Measurements from ENCODE around the gene HCN3.
A peak's percentile ranks its signal among the peaks of the same experiment; 100 is the strongest.
"Not testable (repeated sequence)": the region's sequence is repeated elsewhere in the genome, so short reads cannot be mapped to it uniquely, and the experiment has no call there.

The HCN3 gene

DNA sequence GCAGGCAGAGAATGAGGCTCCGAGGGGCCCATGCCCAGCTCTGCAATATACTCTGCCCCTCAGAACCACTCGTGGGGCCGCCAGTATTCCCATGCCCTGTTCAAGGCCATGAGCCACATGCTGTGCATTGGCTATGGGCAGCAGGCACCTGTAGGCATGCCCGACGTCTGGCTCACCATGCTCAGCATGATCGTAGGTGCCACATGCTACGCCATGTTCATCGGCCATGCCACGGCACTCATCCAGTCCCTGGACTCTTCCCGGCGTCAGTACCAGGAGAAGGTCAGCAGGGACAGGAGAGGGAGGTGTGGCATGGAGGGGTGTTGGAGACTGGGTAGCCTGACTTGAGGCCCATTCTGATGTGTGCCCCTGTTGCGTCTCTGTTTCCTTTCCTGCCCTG is 7.2 kb downstream of the HCN3 start:
- DNase-seq (ENCODE audit: low spot score) = no peak

DNA sequence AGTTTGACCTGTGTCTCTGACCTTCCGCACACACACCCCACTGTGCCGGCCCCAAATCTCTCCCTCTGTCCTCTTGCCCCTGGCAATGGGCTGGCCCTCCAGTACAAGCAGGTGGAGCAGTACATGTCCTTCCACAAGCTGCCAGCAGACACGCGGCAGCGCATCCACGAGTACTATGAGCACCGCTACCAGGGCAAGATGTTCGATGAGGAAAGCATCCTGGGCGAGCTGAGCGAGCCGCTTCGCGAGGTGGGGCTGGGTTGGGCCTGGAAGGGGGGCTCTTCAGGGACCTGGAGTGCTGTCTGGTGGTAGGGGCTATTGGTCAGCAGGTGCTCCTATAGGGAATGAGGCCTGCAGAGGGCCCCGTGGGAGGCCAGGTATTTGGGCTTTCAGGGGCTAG is 7.8 kb downstream of the HCN3 start:
- DNase-seq (ENCODE audit: low spot score) = no peak

DNA sequence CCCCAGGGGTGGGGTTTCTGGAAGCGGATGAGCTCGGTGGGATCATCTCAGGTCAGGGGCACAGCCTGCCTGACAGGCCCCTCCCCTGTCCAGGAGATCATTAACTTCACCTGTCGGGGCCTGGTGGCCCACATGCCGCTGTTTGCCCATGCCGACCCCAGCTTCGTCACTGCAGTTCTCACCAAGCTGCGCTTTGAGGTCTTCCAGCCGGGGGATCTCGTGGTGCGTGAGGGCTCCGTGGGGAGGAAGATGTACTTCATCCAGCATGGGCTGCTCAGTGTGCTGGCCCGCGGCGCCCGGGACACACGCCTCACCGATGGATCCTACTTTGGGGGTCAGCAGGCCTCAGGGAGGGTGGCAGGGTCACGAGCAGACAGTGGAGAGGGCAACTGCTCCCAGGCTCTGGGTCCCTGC is 8.4 kb downstream of the HCN3 start:
- no peak for DNase-seq (ENCODE audit: low spot score)

DNA sequence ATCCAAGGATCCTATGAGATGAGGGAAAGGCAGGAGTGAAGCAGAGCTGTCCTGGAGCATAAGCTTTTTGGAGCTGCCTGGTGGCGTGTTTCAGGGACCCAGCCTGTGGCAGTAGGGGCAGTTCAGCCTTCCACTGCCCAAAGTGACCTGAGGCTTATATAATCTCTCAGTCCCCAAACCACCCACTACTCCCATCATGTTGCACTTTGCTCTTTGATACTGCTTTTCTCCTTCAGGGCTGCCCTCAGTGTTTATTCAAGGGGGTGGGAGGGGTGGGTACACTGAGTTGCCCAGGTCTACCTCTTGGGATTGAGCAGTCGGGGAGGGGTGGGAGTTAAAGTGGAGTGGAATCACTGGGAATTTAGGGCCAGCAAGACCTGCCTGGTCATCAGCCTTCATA is 9.3 kb downstream of the HCN3 start:
- no peak for DNase-seq (ENCODE audit: low spot score)

DNA sequence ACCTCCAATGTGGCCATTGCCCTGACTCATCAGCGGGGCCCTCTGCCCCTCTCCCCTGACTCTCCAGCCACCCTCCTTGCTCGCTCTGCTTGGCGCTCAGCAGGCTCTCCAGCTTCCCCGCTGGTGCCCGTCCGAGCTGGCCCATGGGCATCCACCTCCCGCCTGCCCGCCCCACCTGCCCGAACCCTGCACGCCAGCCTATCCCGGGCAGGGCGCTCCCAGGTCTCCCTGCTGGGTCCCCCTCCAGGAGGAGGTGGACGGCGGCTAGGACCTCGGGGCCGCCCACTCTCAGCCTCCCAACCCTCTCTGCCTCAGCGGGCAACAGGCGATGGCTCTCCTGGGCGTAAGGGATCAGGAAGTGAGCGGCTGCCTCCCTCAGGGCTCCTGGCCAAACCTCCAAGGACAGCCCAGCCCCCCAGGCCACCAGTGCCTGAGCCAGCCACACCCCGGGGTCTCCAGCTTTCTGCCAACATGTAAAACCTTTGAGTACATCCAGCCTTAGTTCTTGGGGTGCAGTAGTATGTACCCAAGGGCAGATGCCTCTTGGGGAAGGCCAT is 10.8 kb downstream of the HCN3 start:
- no peak for DNase-seq (ENCODE audit: low spot score)

DNA sequence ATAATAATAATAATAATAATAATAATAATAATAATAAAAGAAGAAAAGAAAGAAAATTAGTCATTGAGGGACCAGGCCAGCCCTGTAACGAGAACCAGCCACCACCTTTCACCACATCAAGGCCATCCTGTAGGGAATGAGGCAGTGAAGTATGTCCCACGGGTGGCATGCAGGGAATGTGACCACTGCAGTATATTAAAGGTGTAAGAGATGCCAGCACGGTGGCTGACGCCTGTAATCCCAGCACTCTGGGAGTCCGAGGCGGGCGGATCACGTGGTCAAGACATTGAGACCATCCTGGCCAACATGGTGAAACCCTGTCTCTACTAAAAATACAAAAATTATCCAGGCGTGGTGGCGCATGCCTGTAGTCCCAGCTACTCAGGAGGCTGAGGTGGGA is 13.7 kb downstream of the HCN3 start:
- not testable (repeated sequence) for DNase-seq (ENCODE audit: low spot score)

DNA sequence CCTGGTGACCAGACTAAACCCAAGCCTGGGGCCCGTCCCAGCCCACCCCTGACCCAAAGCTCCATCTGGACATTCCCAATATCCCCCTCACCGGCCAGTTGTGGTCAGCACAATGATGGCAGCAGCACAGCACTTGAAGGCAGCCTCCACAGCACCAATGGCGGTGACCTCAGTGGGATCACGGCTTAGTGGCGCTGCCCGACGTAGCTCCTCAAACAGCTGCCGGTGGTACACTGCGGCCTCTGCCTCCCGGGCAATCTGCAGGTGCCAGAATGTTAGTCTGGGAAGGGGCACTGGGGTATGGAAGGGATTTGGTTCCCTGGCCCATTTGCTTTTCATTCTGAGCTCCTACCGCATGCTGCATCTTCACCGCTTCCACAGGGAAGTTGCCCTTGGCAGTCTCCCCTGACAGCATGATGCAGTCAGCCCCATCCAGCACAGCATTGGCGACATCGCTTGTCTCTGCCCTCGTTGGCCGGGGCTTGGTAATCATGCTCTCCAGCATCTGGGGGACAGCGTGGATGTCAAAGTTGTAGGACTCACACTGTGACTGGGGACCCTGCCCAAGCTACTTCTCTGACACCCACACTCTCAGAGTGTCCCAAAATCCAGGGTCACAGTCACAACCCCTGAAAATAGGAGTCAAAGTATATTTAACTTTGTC is 16.0 kb downstream of the HCN3 start:
- DNase-seq (ENCODE audit: low spot score) = no peak

DNA sequence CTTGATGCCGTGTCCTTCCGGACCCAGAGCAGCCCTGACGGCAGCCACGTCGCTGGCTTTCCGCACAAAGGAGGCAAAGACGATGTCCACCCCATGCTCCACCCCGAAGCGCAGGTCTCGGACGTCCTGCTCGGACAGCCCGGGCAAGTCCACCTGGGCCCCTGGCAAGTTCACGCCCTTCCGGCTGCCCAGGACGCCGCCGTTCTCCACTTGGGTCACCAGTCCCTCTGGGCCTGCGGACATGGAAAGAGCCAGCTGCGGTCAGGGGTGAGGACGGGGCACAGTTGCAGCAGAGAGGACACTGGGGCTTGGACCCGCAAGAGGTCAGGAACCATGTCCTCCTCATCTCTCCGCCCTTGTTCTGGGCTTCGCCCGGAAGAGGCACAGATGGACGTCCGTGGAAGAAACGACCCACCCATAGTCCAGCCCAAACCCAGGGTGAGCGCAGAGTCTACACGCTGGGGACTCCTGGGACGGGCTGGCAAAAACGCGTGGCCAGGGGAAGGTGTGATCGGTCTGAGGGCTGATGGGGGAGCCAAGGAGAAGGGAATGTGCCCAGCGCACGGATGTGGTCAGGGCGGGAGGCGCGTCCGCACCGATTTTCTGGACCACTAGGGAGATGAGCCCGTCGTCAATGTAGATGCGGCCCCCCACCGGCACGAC is 17.4 kb downstream of the HCN3 start:
- no peak for DNase-seq (ENCODE audit: low spot score)

DNA sequence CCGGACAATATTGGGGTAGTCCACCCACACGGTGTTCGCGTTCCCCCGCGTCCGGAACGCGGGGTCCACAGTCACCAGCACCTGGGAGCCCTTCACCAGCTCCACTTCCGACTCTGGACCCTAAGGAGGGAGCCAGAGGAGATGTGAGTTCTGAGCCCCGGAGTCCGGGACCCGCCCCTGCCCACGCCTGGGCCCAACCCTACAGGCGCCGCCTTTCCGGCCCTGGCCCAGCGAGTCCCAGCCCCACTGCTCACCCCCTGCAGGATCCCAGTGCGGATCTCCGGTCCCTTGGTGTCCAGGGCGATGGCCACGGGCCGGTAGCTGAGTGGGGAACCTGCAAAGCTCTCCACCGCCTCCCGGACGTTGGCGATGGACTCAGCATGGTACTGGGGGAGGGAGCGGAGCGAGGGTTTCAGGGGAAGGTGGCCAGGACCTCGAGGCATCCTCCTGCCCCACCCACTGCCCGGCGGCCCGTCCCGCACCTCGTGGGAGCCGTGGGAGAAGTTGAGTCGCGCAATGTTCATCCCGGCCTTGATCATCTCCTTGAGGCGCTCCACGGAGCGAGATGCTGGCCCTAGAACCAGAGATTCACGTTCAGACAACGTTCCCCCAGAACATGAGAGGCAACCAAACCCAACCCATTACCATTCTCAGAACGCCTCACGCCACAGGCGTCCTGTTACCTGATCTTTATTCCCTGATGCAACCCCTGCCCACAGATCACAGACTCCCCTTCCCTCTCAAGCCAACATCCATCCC is 18.1 kb downstream of the HCN3 start:
- DNase-seq (ENCODE audit: low spot score) = no peak

DNA sequence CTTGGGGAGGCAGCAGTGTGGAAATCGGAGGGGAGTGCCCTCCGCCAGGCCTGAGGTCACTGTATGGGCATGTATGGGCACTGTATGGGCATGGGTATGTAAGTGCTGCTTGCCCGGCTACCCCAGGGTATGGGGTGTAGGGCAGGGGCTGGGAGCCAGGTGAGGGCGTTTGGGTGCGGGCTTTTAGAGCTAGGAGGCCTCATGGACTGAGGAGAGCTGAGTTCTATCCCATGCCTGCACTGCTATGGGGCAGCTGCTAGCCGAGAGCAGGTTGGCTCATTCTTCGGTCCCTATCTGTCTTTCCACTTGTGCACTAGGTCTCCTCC is 18.6 kb downstream of the HCN3 start:
- DNase-seq (ENCODE audit: low spot score) = no peak

DNA sequence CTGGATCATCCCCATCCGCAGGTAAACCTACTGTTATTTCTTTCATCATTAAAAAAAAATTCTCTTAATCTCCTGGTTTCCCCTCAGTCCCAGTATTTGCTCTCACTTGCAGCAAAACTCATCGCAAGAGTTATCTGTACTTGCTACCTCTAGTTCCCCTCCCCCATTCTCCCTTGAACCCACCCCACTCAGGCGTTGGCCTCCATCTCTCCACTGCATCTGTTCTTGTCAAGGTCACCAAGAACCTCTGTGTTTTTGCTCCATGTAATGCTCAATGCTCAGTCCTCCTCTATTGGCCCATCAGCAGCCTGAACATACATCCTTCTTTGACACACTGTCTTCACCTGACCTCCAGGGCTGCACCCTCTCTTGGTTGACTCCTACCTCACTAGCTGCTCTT is 19.4 kb downstream of the HCN3 start:
- no peak for DNase-seq (ENCODE audit: low spot score)

DNA sequence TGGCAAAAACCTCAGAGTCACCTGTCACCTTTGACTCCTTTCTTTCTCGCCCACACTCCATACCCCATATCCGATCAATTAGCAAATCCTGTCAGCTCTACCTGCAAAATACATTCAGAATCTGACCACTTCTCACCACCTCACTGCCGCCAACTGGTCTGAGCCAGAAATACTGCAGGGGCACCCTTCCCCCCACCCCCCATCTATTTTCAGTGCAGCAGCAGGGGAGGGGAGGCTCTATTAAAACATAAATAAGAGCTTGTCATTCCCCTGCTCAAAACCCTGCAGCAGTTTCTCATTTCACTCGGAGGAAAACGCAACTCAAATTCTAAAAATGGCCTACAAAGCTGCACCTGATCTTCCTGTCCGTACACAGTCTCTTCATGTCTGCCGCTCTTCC is 20.1 kb downstream of the HCN3 start:
- DNase-seq (ENCODE audit: low spot score) = no peak

DNA sequence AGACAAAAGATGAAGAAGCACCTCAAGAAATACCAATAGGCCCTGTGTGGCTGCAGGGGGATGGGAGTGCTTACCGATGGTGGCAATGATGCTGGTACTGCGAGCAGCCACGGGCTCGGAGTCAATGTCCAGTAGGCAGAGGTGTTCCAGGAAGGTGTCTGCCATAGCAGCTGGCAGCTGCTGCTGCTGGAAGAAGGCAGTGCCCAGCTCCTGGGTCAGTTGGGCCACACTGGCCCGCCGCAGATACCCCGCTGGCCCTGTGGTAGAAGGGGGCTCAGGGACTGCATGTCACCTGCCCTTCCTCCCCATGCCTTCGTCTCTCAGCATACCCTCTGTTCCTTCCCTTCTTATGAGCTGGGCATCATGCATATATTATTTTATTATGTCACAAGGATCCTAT is 22.8 kb downstream of the HCN3 start:
- DNase-seq (ENCODE audit: low spot score) = no peak

DNA sequence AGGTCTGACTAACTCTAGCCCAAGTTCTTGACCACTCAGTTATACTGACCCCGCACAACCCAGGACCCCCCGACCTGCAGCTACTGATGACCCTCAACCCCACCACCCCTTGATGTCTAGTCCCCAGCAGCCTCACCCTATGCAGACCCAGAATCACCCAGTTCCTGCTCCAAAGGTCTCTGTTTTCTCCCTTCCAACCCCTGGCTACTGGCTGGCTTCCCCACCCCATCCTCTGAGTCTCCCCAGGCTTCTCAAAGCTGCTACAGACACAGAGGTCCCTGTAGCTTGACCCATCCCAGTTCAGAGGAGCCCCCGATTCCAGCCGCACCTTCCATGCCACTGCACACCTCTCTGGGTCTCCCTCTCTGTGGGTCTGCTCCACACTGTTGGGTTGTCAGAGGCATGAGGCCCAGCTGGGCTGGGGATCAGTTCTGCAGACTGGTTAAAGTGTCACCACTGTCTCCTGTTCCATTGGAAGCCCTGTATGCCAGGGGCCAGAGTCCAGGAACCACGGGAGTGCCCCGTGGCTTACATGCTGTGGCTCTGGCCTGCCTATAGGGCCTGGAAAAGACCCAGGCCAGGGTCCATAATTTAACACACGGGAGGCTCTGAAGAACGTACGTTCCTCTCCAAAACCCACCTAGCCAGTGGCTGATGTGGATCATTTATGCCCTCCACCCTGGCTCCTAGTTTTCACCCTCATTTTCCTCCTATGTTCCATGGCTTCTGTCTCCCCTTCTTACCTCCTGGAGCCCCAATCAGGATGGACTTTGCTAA is 23.5 kb downstream of the HCN3 start:
- DNase-seq (ENCODE audit: low spot score) = no peak

DNA sequence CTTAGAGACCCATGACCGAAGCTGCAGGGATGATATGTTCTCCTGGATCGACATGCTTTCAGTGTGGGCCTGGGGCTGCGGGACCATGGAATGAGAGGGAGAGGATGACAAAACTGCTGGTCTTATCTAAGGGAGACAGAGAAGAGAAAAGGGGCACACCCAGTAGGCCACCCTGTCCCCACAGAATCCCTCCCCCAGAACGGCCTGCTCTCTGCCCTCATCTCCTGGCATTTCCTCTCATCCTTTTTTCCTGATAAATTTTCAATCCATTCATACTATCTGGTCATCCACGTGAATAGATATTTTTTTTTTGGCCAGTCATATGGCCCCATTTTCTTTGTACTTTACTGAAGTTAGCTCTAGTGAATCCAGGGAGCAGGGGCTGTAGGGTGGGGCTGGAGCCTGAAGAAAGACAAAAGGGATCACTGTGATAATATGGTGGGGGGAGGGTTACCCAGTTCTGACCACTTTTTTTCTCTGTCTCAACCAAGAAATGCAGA is 24.1 kb downstream of the HCN3 start, which contains the start of gene PKLR:
PKLR (minus strand) TSS at position 97 of the 500 bp plus-strand sequence; CDS start at position 54, 43 bp downstream.
- no peak for DNase-seq (ENCODE audit: low spot score)

DNA sequence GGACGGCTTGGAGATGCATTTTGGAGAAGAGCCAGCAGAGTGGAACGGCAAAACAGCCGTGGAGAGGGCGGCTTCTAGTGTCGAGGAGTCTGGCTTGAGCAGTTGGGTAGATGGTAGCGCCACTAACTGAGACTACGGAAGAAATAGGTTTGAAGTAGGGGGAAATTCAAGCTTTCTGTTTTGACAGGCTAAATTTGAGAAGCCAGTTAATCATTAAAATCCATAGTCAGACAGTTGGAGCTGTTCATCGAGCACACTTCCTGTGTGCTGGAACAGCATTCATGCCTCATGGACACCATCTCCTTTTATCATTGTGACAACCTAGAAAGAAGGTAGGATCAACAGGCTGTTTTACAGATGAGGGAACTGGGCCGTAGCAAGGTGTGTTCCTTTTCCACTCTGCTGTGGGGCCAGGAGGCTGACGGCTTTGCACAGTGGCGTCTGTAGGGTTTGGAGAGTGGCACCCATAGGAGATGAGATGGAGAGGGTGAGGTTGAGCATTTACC is 27.3 kb downstream of the HCN3 start:
- DNase-seq (ENCODE audit: low spot score) = no peak

DNA sequence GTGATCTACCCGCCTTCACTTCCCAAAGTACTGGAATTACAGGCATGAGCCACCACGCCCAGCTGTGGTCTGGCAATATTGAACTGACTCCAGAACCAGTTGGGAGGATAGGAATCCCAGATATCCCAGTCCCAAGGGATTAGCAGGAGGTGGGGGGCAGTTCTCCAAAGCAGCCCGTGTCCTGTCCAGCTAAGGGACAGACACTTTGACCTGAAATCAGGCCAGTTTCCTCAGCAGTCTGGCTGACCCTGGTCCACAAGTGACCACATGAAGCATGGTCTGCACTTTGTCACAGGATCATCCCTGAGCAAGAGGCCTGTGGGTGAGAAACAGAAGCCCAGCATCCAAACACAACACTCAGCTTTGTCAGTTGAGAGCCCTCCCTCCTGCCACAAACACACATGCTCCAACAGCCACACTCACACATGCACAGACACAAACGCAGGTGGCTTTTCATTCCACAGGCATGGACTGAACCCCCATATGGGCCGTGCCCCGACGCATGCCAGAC is 28.7 kb downstream of the HCN3 start:
- no peak for DNase-seq (ENCODE audit: low spot score)

DNA sequence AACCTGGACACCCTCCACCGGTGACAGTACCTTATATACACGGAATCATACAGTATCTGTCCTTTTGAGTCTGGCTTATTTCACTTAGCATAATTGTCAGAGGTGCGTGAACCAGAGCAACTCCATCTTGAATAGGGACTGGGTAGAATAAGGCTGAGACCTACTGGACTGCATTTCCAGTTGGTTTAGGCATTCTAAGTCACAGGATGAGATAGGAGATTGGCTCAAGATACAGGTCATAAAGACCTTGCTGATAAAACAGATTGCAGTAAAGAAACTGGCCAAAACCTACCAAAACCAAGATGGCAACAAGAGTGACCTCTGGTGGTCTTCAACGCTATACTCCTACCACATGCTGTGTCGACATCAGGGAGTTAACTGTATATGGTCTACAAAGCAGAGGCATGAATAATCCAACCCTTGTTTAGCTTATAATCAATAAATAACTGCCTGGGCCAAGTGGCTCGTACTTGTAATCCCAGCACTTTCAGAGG is 30.0 kb downstream of the HCN3 start:
- no peak for DNase-seq (ENCODE audit: low spot score)

DNA sequence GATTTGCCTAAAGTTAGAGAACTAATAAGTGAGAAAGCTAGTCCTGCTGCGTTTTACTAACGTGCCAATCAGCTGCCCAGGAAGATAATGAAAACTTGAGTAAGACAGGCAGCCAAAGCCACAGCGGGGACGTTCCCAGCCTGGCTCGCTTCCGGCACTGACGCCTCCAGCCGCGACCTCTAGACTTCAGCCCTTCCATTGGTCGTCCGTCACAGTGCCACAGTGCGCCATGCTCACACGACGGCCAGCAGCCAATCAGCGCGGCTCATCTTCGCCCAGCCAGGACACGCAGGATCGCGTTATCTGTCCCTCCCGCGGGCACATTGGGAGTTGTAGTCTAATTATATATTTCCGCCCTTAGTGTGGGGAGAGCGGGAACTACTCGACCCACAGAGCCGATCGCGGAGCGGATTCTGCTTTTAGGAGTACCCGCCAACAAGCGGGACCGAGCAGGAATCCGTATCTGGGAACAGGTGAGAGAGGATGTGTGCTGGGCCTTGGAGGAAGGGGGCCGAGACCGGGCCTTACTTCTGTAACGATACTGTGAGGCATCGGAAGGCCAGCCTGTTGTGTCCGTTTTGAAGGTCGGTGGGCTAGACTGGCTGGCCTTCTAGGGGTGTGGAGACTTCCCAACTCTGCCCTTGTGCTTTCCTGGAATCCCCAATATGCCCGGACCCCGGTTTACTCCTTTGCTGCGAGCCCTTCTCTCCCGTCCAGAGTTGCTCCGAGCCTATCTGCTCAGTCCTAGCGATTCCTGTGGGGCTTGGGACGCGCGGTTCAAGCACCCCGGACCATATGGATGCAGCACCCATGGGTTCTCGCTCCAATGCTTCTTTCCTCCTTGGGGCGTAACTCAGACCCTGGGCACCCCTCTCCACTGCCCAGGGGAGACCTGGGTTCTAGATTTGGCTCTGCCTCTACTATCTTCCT is 31.5 kb downstream of the HCN3 start, which contains the start of gene FDPS:
FDPS (plus strand) TSS at position 374 of the 930 bp plus-strand sequence. CDS start 924 bp downstream, outside the sequence.
- peak; percentile 100 for DNase-seq (ENCODE audit: low spot score)

DNA sequence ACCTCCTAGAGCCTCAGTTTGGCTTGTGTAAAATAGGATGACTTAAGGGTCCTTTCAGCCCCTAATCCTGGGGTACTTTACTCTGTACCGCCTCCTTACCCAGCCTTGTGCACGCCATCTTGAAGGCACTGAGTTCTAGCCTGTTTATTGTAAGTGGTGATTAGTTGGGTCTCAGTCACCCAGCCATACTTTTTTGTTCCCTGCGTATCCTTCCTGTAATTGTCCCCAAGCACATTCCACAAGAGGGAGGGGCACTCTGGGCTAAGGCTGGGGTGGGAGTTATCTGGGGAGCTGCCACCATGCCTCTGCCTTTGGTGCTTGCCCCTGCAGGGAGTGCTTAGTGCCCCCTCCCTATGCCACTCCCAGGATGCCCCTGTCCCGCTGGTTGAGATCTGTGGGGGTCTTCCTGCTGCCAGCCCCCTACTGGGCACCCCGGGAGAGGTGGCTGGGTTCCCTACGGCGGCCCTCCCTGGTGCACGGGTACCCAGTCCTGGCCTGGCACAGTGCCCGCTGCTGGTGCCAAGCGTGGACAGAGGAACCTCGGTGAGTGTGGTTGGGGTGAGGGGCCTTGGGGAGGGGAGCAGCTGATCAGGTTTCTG is 32.3 kb downstream of the HCN3 start:
- no peak for DNase-seq (ENCODE audit: low spot score)

Data from globus pallidus (tissue), 1 donor.